ENCODE measurements around the gene TMEM186.
"Not testable (repeated sequence)": the region's sequence is repeated elsewhere in the genome, so short reads cannot be mapped to it uniquely, and the experiment has no call there.

Gene TMEM186

GRCh38 chr16:8795818-8796217 is 1.6 kb downstream of the TMEM186 start:
- no peaks in the 10 kb centered on the region for H3K9me3 ChIP-seq (ENCODE audit: control insufficient read depth, insufficient read depth, low read length)
- WGBS (ENCODE audit: insufficient coverage, insufficient read length), result no CpG with 5 or more reads among the region's 10 CpGs
- no peak overlapping the region for H3K27ac ChIP-seq (ENCODE audit: low read length)
- no peaks in the 10 kb centered on the region for H3K27me3 ChIP-seq (ENCODE audit: control insufficient read depth, insufficient read depth, low read length)
- no peak overlapping the region for H3K4me3 ChIP-seq (ENCODE audit: low read length)
- H3K4me1 ChIP-seq (ENCODE audit: control insufficient read depth, insufficient read depth, low read length), result no peaks in the 10 kb centered on the region; the same call in 1 of the 2 replicates
- no peak for DNase-seq (ENCODE audit: low read depth, low spot score)
- H3K36me3 ChIP-seq (ENCODE audit: control insufficient read depth, insufficient read depth, low read length), result no peaks in the 10 kb centered on the region

- Histone ChIP-seq H3K27ac (ENCODE audit: low read length) (no peak overlapping the region), H3K9me3 (ENCODE audit: control insufficient read depth, insufficient read depth, low read length) (no peaks in the 10 kb centered on the region), H3K4me1 (ENCODE audit: control insufficient read depth, insufficient read depth, low read length) (no peaks in the 10 kb centered on the region; the same call in 1 of the 2 replicates), H3K27me3 (ENCODE audit: control insufficient read depth, insufficient read depth, low read length) (no peaks in the 10 kb centered on the region), H3K4me3 (ENCODE audit: low read length) (no peak overlapping the region), H3K36me3 (ENCODE audit: control insufficient read depth, insufficient read depth, low read length) (no peaks in the 10 kb centered on the region)
- WGBS (ENCODE audit: insufficient coverage, insufficient read length), result no CpG with 5 or more reads among the region's 8 CpGs
- DNase-seq (ENCODE audit: low read depth, low spot score), result no peak
These were observed 2.3 kb downstream of the TMEM186 start for GRCh38 chr16:8795091-8795490.

GRCh38 chr16:8788578-8789172 is 8.8 kb downstream of the TMEM186 start:
- Histone ChIP-seq H3K4me3 (ENCODE audit: low read length) (no peak overlapping the region), H3K36me3 (ENCODE audit: control insufficient read depth, insufficient read depth, low read length) (no peaks in the 10 kb centered on the region), H3K4me1 (ENCODE audit: control insufficient read depth, insufficient read depth, low read length) (no peaks in the 10 kb centered on the region), H3K27me3 (ENCODE audit: control insufficient read depth, insufficient read depth, low read length) (no peaks in the 10 kb centered on the region), H3K9me3 (ENCODE audit: control insufficient read depth, insufficient read depth, low read length) (no peaks in the 10 kb centered on the region), H3K27ac (ENCODE audit: low read length) (no peak overlapping the region)
- no peak for DNase-seq (ENCODE audit: low read depth, low spot score)
- WGBS (ENCODE audit: insufficient coverage, insufficient read length), result no CpG with 5 or more reads among the region's 8 CpGs

DNA sequence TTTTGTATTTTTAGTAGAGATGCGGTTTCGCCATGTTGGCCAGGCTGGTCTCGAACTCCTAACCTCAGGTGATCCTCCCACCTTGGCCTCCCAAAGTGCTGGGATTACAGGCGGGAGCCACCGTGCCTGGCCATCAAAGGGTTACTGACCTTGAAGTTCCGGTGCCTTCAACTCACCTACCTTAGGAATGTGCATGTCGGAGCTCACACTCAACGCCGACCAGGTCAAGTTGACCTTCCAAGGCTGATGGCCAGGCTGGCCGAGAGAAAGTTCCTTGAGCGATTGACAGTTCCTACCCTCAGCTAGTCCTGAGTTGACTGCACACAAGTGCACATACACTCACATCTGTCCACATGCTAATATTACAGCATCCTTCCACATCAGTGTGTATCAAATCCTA is 11.1 kb downstream of the TMEM186 start:
- not testable (repeated sequence) for H3K27me3 ChIP-seq (ENCODE audit: control insufficient read depth, insufficient read depth, low read length); H3K4me3 ChIP-seq (ENCODE audit: low read length); H3K4me1 ChIP-seq (ENCODE audit: control insufficient read depth, insufficient read depth, low read length); H3K27ac ChIP-seq (ENCODE audit: low read length); H3K9me3 ChIP-seq (ENCODE audit: control insufficient read depth, insufficient read depth, low read length); DNase-seq (ENCODE audit: low read depth, low spot score); H3K36me3 ChIP-seq (ENCODE audit: control insufficient read depth, insufficient read depth, low read length)
- WGBS (ENCODE audit: insufficient coverage, insufficient read length), result no CpG with 5 or more reads among the region's 11 CpGs

- H3K9me3 ChIP-seq (ENCODE audit: control insufficient read depth, insufficient read depth, low read length), result no peaks in the 10 kb centered on the region
- no peak overlapping the region for H3K27ac ChIP-seq (ENCODE audit: low read length)
- no CpG with 5 or more reads among the region's 6 CpGs for WGBS (ENCODE audit: insufficient coverage, insufficient read length)
- no peaks in the 10 kb centered on the region for H3K4me1 ChIP-seq (ENCODE audit: control insufficient read depth, insufficient read depth, low read length)
- no peak overlapping the region for H3K4me3 ChIP-seq (ENCODE audit: low read length)
- no peaks in the 10 kb centered on the region for H3K36me3 ChIP-seq (ENCODE audit: control insufficient read depth, insufficient read depth, low read length)
- H3K27me3 ChIP-seq (ENCODE audit: control insufficient read depth, insufficient read depth, low read length), result no peaks in the 10 kb centered on the region
- no peak for DNase-seq (ENCODE audit: low read depth, low spot score)
These were observed 12.0 kb downstream of the TMEM186 start for GRCh38 chr16:8785408-8785807.

DNA sequence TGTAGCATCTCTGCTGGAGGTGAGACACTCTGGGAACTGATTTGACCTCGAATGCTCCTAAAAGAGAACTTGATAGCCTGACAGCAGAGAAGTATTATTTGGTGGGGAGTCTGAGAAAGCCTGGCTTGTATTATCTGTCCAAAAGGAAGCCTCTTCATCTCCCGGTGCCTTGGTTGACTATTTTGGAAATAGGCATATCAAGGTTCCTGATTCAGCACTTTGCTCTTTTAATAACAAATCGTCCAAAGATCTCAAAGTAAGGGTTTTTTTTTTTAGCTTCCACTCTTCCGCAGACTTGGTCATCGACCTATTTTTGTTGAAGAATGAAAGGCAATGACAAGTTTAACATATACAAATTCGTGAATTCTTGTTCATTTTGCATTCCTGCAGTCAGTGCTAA is 14.8 kb downstream of the TMEM186 start:
- Histone ChIP-seq H3K36me3 (ENCODE audit: control insufficient read depth, insufficient read depth, low read length) (no peaks in the 10 kb centered on the region), H3K4me1 (ENCODE audit: control insufficient read depth, insufficient read depth, low read length) (no peaks in the 10 kb centered on the region), H3K27me3 (ENCODE audit: control insufficient read depth, insufficient read depth, low read length) (no peaks in the 10 kb centered on the region), H3K4me3 (ENCODE audit: low read length) (no peak overlapping the region), H3K9me3 (ENCODE audit: control insufficient read depth, insufficient read depth, low read length) (no peaks in the 10 kb centered on the region), H3K27ac (ENCODE audit: low read length) (no peak overlapping the region)
- WGBS (ENCODE audit: insufficient coverage, insufficient read length), result no CpG with 5 or more reads among the region's 6 CpGs
- DNase-seq (ENCODE audit: low read depth, low spot score), result no peak

GRCh38 chr16:8781797-8782196 is 15.6 kb downstream of the TMEM186 start:
- H3K4me3 ChIP-seq (ENCODE audit: low read length), result no peak overlapping the region
- H3K4me1 ChIP-seq (ENCODE audit: control insufficient read depth, insufficient read depth, low read length), result no peaks in the 10 kb centered on the region
- no peaks in the 10 kb centered on the region for H3K9me3 ChIP-seq (ENCODE audit: control insufficient read depth, insufficient read depth, low read length)
- no CpG with 5 or more reads among the region's 8 CpGs for WGBS (ENCODE audit: insufficient coverage, insufficient read length)
- H3K36me3 ChIP-seq (ENCODE audit: control insufficient read depth, insufficient read depth, low read length), result no peaks in the 10 kb centered on the region
- DNase-seq (ENCODE audit: low read depth, low spot score), result no peak
- H3K27me3 ChIP-seq (ENCODE audit: control insufficient read depth, insufficient read depth, low read length), result no peaks in the 10 kb centered on the region
- no peak overlapping the region for H3K27ac ChIP-seq (ENCODE audit: low read length)

- Histone ChIP-seq H3K36me3 (ENCODE audit: control insufficient read depth, insufficient read depth, low read length) (no peaks in the 10 kb centered on the region), H3K27ac (ENCODE audit: low read length) (no peak overlapping the region), H3K9me3 (ENCODE audit: control insufficient read depth, insufficient read depth, low read length) (no peaks in the 10 kb centered on the region), H3K27me3 (ENCODE audit: control insufficient read depth, insufficient read depth, low read length) (no peaks in the 10 kb centered on the region), H3K4me3 (ENCODE audit: low read length) (no peak overlapping the region), H3K4me1 (ENCODE audit: control insufficient read depth, insufficient read depth, low read length) (no peaks in the 10 kb centered on the region)
- DNase-seq (ENCODE audit: low read depth, low spot score), result no peak
- WGBS (ENCODE audit: insufficient coverage, insufficient read length), result no CpG with 5 or more reads among the region's 7 CpGs
These were observed 20.2 kb downstream of the TMEM186 start for GRCh38 chr16:8777217-8777616.

DNA sequence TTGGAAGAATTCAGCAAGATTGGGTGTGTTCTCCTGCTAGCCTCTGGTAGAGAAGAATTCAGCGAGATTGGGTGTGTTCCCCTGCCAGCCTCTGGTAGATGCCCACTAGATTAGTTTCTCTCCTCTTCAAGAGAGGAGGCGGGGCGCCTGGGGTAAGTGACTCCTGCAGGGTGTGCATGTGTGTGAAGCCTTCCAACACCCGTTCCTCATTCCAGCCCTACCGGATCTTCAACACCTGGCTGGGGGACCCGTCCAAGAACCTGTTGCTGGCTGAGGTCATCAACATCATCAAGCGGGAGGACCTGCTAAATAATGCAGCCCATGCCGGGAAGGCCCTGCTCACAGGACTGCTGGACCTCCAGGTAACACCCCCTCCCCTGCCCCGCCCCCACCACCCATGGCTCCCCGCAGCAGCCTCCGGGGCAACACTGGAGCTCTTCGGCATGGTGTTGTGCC is 21.3 kb downstream of the TMEM186 start:
- H3K36me3 ChIP-seq (ENCODE audit: control insufficient read depth, insufficient read depth, low read length), result no peaks in the 10 kb centered on the region
- no peak overlapping the region for H3K27ac ChIP-seq (ENCODE audit: low read length)
- H3K27me3 ChIP-seq (ENCODE audit: control insufficient read depth, insufficient read depth, low read length), result no peaks in the 10 kb centered on the region
- no peaks in the 10 kb centered on the region for H3K4me1 ChIP-seq (ENCODE audit: control insufficient read depth, insufficient read depth, low read length)
- no CpG with 5 or more reads among the region's 12 CpGs for WGBS (ENCODE audit: insufficient coverage, insufficient read length)
- H3K4me3 ChIP-seq (ENCODE audit: low read length), result no peak overlapping the region
- no peak for DNase-seq (ENCODE audit: low read depth, low spot score)
- no peaks in the 10 kb centered on the region for H3K9me3 ChIP-seq (ENCODE audit: control insufficient read depth, insufficient read depth, low read length)

DNA sequence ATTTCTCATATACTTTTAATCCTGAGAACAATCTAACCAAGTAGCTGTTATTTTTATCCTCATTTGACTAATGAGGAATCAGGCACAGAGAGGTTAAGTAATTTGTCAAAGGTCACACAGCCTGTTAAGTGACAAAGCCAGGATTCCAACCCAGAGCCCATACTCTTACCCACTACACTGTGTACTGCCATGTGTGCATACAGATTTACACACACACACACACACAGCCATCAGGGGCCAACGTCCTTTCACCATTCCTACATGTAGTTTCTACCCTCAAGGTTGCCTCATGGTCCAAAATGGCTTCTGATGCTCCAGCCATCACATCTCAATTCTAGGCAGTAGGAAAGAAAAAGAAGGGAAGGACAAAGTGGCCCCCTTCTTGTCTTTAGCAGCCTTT is 22.1 kb downstream of the TMEM186 start:
- no peak for DNase-seq (ENCODE audit: low read depth, low spot score)
- Histone ChIP-seq H3K36me3 (ENCODE audit: control insufficient read depth, insufficient read depth, low read length) (no peaks in the 10 kb centered on the region), H3K4me3 (ENCODE audit: low read length) (no peak overlapping the region), H3K4me1 (ENCODE audit: control insufficient read depth, insufficient read depth, low read length) (no peaks in the 10 kb centered on the region), H3K9me3 (ENCODE audit: control insufficient read depth, insufficient read depth, low read length) (no peaks in the 10 kb centered on the region), H3K27me3 (ENCODE audit: control insufficient read depth, insufficient read depth, low read length) (no peaks in the 10 kb centered on the region), H3K27ac (ENCODE audit: low read length) (no peak overlapping the region)
- WGBS (ENCODE audit: insufficient coverage, insufficient read length), result no CpG with 5 or more reads among the region's 1 CpG

DNA sequence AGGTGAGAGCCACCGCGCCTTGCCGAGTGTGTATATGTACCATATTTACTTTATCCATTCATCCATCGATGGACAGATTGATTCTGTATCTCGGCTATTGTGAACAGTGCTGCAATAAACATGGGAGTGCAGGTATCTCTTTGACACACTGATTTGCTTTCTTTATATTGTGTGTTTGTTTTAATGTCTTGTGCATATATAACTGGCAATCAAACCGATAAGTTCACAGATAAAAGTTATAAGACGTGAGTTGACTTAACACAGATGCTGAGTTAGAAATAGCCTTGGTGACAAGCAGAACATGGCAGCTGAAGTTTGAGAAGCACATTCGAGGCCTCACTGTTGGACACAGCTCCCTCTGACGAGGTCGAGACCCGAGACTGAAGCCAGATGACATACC is 23.2 kb downstream of the TMEM186 start:
- Histone ChIP-seq H3K4me1 (ENCODE audit: control insufficient read depth, insufficient read depth, low read length) (no peaks in the 10 kb centered on the region), H3K9me3 (ENCODE audit: control insufficient read depth, insufficient read depth, low read length) (no peaks in the 10 kb centered on the region), H3K27me3 (ENCODE audit: control insufficient read depth, insufficient read depth, low read length) (no peaks in the 10 kb centered on the region), H3K36me3 (ENCODE audit: control insufficient read depth, insufficient read depth, low read length) (no peaks in the 10 kb centered on the region), H3K27ac (ENCODE audit: low read length) (no peak overlapping the region), H3K4me3 (ENCODE audit: low read length) (no peak overlapping the region)
- DNase-seq (ENCODE audit: low read depth, low spot score), result no peak
- WGBS (ENCODE audit: insufficient coverage, insufficient read length), result no CpG with 5 or more reads among the region's 11 CpGs
